HCEC 1CT (cell line): Measurements from ENCODE around the gene CTNNB1.

ENCODE experiments used
- DNase-seq: peaks from one replicate; pipeline ENCODE4 v3.0.0-alpha.2; 2017

CTNNB1 gene

GRCh38 chr3:41193794-41194539 lies 5.3 kb upstream of the CTNNB1 start:
- DNase-seq: no peak

DNA sequence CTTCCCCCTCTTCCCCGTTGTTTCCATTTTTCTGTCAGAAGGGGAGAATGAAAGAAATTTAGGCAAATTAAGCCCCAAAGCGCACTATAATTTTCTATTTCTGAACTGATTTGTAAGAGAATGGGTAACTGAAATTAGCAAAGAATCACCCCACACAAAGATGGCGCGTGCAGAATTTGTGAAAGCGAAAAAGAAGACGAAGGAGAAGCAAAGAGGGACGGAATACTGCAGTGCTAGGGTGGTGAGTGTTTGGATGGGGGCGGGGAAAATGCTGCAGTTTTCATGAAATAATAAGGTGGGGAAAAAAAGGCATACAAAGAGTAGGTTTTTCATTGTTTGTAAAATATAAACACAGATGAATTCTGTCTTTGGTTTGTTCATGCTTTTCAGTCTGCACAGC lies 4.6 kb upstream of the CTNNB1 start:
- no peak for DNase-seq

- DNase-seq: no peak
Measured at GRCh38 chr3:41195946-41196345, 3.4 kb upstream of the CTNNB1 start.

DNA sequence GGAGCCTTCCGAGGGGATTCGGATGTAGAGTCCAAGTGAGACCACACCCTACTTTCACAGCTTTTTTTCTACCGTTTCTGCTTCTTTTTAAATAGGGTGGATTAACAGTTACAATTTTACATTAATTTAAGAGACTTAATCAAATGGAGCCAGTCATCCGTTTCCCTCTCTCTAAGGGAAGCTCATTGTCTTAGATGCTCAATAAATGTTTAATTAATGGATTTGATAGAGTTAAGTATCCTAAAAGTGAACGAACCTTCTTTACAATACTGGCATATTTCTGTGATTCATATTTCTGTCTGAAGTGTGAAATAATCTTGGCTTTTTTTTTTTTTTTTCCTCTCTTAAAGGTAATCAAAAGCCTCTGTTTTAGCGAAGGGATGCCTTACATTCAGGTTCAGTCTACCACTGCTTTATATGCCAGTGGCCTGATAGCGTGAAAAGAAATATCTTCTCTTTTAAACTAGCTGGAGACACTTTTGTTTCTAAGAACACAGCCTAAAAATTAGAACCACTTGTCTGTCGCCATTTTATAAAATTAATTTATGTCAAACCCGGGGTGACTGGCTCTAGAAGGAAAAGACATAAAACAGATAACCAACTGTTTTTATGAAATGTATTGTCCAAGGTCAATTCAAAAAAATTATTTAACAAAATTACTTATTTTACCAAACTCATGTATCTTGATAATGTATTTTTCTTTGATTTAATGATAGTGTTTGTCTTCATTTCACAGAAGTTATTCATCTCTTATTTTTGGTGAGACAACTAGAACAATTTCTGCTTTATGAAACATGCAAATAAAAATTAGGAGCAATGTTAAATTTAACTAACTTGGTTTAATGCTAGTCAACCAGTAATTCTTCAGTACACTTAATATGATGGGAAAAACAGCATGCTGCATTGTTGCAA lies 2.5 kb upstream of the CTNNB1 start:
- no peak for DNase-seq

- DNase-seq: no peak
Measured at GRCh38 chr3:41198046-41198445, 1.3 kb upstream of the CTNNB1 start.

DNA sequence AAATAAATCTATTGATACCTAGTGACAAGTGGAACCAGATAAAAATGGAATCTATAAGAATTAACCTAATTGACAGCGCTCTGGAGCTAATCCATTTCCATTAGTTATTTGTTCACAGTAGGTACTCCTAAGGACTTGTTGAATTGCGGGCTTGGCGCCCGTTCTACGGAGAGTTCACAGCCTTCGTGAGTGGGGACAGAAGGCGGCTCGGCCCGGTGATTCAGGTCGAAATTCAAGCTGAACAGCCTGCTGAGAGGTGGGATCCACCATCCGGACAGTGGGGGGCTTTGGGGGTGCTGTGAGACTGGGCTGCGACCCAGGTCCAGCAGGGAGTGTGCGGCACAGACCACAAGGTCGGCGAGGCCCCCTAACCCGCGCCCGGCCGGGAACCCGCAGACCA lies 779 bp upstream of the CTNNB1 start:
- no peak for DNase-seq

- DNase-seq: peak; percentile 27
Measured at GRCh38 chr3:41199866-41200668, 762 bp downstream of the CTNNB1 start.

- peak; percentile 30 for DNase-seq
Measured at GRCh38 chr3:41200669-41201021, 1.3 kb downstream of the CTNNB1 start.

DNA sequence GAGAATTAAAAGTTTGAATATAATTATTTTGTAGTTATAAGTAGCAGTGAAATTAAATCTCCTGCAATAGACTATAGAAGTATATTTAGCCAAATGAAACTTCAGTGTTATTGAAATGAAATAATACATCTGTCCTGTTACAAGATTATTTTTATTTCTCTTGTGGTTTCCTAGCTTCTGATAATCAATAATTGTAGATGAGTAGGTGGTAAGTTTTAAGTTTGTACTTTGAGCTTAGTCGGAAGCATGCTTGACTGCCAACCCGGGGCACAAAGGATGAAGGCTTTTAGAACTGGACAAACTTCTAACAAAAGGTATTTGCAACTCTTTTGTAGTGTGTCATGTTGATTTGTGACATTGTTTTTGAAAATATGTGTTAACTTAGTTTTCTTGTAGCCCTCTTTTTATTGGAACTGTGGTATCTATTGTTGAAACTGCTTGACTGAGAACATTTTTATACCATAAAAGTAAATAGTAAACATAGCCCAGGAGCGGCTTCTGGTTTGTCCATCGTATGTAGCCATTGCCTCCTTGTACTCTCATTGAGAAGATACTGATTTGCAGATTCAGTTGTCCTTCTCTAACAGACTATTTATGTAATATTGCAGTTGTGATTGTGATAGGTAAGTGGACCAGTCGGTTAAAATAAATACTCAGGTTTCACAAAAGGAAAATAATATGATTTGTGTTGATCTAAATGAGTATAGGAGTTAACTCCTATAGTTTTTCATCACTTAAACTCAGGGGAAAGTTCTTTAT lies 2.9 kb downstream of the CTNNB1 start:
- no peak for DNase-seq

DNA sequence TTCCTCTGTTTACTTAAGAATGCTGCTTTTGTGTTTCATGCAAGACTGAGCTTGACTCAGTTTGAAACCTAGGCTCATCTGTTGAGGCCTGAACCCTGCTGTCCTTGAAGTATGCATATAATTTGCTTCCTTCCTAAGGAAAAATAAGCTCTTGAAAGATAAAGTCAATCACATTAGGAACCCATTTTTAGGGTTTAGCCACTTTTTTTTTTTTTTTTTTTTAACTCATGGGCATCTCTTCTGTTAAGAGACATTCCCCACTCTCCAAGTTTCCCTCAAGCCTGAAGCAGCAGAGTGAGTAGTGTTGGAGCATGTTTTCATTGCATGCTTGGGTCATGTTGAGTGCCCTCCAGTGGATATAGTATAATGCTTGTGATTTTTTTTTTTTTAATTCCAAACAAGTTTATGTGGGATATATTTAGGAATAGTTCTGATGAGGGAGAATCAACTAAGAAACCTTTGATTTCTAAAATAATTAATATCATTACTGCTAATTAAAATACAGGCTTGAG lies 3.6 kb downstream of the CTNNB1 start:
- DNase-seq: peak; percentile 68

DNA sequence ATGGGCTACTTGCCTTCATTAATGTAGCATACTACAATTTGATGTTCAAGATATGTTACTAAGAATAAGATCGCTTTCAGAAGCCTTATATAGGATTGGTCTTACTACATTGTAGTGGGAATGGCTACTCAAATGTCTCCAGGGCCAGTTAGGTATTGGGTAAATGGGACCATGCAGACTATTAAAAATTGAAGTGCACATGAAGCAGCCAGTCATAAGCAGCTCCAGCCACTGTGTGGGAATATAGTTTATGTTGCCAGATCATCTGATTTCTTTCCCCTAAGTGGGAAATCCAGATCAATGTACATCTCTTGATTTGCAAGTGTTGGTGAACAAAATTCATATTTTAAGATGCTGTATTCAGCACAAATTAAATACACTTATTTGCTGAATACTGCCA lies 5.1 kb downstream of the CTNNB1 start:
- DNase-seq: no peak

DNA sequence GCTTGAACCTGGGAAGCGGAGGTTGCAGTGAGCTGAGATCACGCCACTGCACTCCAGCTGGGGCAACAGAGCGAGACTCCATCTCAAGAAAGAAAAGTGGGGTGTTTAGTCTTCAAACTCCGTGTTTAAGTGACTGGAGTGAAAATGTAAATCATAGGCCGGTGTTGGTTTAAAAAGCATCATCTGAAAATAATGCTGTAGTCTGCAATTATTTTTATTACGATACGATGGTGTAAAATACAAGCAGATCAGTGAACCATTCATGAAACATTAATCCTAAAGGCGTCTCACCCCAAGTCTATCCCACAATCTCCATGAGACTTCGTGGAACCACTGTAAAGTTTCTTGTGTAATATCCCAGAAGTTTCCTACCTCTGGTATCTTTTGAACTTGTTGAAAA lies 6.3 kb downstream of the CTNNB1 start:
- no peak for DNase-seq

DNA sequence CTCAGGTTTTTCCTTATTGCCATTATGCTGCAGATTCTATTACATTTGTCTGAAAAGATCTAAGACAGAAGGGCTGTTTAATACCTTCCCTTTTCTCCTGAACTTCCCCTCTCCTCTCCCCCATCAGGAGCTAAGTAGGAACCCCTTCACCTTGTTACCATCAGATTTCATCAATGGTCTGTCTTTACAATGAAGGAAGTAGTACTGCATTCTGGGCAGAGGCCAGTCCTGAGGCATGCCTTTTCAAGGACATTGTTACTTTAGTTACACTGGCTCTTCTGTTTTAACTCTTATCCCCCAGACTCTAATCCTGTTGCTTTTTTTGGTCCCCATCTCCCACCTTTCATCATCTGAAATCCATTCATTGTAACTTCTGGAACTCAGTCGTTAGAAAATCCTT lies 8.1 kb downstream of the CTNNB1 start:
- no peak for DNase-seq

GRCh38 chr3:41208507-41209220 lies 9.4 kb downstream of the CTNNB1 start:
- no peak for DNase-seq

DNA sequence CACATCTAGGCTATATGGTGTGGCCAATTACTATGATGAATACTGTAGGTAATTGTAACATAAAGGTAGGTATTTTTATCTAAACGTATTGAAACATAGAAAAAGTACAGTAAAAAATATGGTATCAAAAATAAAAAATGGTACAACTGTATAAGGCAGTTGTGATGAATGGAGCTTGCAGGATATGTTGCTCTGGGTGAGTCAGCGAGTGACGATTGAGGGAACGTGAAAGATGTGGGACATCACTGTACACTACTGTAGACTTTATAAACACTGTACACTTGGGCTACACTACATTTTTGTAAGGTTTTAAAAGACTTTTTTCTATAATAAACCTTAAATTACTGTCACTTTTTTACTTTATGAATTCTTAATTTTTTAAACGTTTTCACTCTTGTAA lies 10.3 kb downstream of the CTNNB1 start:
- DNase-seq: no peak

GRCh38 chr3:41210966-41211365 lies 11.7 kb downstream of the CTNNB1 start:
- no peak for DNase-seq

DNA sequence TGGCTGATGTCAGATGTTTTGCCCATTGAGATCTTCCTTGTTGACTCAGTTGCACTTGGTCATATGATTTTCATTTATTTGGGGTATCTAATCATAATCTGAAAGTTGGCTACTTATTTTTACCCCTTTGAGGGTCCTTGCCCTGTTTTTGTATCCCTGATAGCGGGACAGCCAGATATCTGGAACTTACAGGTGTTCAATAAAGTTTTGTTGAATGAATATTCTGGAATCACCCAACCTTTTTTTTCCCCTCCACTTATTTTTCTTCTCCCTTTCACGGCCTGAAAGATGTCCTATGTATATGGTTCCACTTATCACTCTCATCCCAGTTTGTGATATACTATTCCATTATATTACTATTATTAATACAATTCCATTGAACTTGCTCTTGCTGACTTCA lies 12.8 kb downstream of the CTNNB1 start:
- DNase-seq: no peak

DNA sequence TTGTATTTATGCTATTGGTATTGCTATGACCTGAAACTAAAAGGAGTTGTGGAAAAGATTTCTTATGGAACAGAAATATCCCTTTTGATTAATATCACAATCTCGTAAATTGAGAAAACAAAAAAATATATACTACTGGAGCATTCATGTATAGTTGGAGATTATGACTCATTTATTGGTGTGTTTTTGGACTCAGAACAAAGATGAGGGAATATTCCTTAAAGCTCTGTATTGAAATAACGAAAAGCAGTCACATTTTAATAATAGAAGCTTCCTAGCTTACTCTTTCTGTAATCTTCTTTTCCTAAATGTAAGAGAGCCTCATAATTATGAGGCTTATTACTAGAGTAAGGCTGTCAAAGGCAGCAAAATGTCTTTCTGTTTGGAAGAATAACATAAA lies 14.3 kb downstream of the CTNNB1 start:
- DNase-seq: no peak

- no peak for DNase-seq
Measured at GRCh38 chr3:41216422-41216821, 17.1 kb downstream of the CTNNB1 start.

- no peak for DNase-seq
Measured at GRCh38 chr3:41216993-41217392, 17.7 kb downstream of the CTNNB1 start.

- DNase-seq: no peak
Measured at GRCh38 chr3:41219424-41219823, 20.1 kb downstream of the CTNNB1 start.
